GM12864 (cell line): Measurements from ENCODE around the gene PRDM11.

Experiments used
- DNase-seq: peaks from one replicate; pipeline ENCODE4 v3.0.0-alpha.2; 2011; ENCODE audit warnings: low read depth
- H3K4me3 ChIP-seq: 2 replicates; pipeline ENCODE4 v1.5.1; 2011; ENCODE audit warnings: mild to moderate bottlenecking, low read depth, low read length, control low read depth
- TF ChIP-seq, protein P1 (sequence below): IDR thresholded peaks from 2 replicates; pipeline ENCODE4 v1.5.1; 2011; ENCODE audit warnings: low read depth, mild to moderate bottlenecking, moderate library complexity, low read length, control low read depth, inconsistent platforms; ENCODE audit errors: missing control alignments

The PRDM11 gene

DNA sequence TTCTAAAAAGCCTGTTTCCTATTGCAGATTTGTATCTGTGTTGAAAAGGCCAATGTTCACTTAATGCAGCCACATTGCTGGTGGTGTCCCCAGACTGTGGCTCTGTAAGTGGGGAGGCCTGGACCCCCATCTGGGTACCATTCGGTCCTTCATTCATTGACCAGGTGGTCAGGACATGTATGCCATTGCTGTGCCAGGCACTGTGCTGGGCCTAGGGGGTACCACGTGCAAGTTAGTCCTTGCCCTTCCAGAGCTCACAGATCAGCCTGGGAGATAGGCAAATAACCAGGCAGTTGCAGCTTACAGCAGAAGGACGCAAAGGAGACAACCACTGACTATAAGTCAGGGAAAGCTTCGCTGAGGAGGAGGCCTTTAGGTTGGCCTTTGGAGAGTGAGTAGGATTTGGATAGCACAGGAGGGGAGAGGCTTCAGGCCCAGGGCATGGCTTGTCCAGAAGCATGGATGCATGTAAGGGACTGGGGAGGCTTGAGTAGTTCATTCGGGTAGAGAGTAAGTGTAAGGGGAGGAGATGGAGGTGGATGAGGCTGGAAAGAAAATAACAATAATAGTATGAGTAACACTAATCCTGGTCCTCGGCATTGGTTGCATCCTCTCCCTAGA is 5.0 kb downstream of the PRDM11 start:
- TF ChIP-seq, protein P1, sequence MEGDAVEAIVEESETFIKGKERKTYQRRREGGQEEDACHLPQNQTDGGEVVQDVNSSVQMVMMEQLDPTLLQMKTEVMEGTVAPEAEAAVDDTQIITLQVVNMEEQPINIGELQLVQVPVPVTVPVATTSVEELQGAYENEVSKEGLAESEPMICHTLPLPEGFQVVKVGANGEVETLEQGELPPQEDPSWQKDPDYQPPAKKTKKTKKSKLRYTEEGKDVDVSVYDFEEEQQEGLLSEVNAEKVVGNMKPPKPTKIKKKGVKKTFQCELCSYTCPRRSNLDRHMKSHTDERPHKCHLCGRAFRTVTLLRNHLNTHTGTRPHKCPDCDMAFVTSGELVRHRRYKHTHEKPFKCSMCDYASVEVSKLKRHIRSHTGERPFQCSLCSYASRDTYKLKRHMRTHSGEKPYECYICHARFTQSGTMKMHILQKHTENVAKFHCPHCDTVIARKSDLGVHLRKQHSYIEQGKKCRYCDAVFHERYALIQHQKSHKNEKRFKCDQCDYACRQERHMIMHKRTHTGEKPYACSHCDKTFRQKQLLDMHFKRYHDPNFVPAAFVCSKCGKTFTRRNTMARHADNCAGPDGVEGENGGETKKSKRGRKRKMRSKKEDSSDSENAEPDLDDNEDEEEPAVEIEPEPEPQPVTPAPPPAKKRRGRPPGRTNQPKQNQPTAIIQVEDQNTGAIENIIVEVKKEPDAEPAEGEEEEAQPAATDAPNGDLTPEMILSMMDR, result no peak

DNA sequence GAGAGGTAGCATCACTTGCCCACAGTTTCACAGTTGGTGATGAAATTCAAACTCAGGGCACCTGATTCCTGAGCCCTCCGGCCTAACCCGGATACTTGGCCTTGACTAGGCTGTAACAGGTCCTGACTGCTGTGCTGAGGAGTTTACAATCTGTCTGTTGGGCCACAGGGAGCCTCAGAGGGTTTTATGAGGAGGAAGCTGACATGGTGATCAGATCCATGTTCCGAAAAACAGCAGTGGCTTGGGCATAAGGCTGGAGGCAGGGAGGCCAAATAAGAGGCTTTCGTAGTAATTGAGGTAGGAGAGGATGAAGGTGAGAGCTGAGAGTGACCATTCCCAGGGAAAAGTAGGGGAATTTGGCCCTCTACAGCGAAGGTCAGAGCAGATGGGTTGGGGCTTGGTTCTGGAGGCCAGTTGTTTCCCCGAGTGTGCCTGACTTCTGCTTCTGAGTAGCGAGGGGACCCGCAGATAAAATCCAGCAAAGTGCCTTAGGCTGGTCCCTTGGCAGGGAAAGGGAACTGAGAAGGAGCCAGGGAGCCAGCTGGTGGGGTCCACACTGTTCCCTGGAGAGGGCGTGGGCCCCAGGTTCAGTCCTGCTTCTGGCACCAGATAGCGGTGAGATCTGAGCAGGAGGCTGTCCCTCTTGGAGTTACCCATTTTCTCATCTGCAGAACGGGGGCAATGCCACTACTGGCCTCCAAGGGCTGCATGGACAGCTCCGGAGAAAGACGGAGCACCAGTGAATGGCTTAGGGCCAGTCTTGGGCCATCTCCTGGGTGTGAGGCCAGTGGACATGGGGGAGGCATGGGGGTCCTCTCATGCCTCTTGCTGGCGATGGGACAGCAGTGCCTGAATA is 6.5 kb downstream of the PRDM11 start:
- no peak overlapping the region for H3K4me3 ChIP-seq
- DNase-seq, result no peak
- TF ChIP-seq, protein P1, result no peak

More for the DNA sequence above, 5.0 kb downstream of the PRDM11 start:
- DNase-seq, result no peak
- H3K4me3 ChIP-seq, result no peak overlapping the region

DNA sequence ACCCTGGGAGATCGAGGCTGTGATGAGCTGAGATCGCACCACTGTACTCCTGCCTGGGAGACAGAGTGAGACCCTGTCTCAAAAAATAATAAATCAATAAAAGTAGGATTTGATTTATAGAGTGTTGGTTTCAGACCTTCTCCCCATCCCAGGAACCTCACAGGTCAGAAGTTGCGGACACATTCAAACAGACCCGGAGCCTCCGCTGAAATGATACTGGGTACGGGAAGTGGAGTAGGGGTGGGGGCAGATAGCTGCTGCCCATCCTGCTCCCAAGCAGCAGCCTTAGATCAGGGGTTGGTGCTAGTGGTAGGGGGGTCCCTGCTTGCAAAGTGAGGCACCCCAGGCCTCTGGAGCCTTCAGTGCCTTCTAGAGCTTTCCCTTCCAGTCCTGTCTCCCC is 7.8 kb downstream of the PRDM11 start:
- no peak for DNase-seq
- H3K4me3 ChIP-seq, result no peak overlapping the region
- TF ChIP-seq, protein P1, result no peak

DNA sequence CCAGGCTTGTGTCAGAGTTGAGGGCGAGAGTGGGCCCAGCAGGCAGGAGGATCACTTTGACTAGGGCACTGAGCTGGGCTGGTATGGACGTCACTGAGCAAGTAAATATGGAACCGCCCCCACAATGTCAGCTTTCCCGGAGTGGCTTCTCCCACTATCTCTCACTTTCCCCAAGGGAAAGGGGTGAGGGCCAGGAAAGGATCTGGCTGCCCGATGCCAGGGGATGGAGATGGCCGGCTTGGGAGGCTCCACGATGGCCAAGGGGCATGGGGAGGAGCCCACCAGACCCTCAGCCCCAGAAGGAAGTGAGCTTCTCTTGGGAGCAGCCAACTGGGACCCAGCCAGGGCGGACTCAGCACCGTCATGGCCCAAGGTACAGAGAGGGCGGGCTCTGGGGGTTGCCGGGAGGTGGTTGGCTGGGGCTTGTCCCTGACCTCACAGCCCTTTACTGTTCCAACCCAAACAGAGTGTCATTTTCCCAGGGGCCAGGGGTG is 8.7 kb downstream of the PRDM11 start:
- no peak overlapping the region for H3K4me3 ChIP-seq
- DNase-seq, result no peak
- TF ChIP-seq, protein P1, result no peak

DNA sequence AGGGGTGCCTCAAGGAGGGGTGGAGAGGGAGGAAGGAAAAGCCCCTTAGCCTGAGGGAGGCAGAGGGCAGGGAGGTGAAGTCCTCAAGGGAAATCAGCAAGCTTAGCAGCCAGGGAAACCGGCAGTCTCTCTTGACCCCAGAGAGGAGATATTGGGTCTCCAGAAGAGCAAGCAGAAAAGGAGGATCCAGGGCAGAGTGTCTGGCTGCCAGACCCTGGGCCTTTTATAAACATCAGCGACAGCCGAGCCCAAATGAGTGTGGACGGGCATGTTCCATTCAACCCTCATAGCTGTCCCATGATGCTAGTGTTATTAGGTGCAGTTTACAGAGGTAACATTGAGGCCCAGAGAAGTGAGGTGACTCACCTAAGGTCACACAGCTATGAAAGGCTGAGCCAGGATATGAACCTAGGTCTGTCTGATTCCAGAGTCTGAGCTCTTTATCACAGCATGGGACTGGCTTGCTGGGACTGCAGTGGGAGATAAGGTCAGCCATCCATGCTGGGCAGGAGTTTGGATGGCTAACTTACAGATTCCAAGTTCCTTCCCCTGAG is 9.3 kb downstream of the PRDM11 start:
- DNase-seq, result no peak
- H3K4me3 ChIP-seq, result no peak overlapping the region
- TF ChIP-seq, protein P1, result no peak

DNA sequence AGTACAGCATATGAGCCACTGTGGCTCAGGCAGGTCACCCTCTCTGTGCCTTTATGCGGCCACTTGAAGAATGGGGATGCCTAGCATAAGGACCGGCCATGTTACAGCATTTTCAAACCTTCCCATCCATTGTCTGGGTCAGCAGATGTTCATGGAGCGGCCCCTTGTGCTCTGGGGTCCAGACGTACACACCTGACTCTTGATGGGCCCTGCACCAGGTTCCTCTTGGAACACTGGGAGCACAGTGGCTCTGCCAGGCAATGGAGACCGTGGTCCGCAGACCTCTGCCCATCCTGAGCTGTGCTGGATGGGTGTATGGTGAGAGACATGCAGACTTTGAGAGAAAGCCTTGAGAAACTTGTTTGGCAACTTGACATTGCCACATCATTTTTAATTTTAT is 9.8 kb downstream of the PRDM11 start:
- DNase-seq, result no peak
- TF ChIP-seq, protein P1, result no peak
- H3K4me3 ChIP-seq, result no peak overlapping the region
